GM12873 (cell line): Measurements from ENCODE around the gene PTPN2.

Source experiments
- TF ChIP-seq, protein P1 (sequence below): IDR thresholded peaks from 2 replicates; pipeline ENCODE4 v1.5.1; 2012; ENCODE audit warnings: low read depth, mild to moderate bottlenecking, moderate library complexity, low read length, control low read depth; ENCODE audit not compliant: insufficient read depth; ENCODE audit errors: missing control alignments

PTPN2 gene

GRCh38 chr18:12840382-12840781 is 43.7 kb downstream of the PTPN2 start:
- TF ChIP-seq, protein P1, sequence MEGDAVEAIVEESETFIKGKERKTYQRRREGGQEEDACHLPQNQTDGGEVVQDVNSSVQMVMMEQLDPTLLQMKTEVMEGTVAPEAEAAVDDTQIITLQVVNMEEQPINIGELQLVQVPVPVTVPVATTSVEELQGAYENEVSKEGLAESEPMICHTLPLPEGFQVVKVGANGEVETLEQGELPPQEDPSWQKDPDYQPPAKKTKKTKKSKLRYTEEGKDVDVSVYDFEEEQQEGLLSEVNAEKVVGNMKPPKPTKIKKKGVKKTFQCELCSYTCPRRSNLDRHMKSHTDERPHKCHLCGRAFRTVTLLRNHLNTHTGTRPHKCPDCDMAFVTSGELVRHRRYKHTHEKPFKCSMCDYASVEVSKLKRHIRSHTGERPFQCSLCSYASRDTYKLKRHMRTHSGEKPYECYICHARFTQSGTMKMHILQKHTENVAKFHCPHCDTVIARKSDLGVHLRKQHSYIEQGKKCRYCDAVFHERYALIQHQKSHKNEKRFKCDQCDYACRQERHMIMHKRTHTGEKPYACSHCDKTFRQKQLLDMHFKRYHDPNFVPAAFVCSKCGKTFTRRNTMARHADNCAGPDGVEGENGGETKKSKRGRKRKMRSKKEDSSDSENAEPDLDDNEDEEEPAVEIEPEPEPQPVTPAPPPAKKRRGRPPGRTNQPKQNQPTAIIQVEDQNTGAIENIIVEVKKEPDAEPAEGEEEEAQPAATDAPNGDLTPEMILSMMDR = no peak

DNA sequence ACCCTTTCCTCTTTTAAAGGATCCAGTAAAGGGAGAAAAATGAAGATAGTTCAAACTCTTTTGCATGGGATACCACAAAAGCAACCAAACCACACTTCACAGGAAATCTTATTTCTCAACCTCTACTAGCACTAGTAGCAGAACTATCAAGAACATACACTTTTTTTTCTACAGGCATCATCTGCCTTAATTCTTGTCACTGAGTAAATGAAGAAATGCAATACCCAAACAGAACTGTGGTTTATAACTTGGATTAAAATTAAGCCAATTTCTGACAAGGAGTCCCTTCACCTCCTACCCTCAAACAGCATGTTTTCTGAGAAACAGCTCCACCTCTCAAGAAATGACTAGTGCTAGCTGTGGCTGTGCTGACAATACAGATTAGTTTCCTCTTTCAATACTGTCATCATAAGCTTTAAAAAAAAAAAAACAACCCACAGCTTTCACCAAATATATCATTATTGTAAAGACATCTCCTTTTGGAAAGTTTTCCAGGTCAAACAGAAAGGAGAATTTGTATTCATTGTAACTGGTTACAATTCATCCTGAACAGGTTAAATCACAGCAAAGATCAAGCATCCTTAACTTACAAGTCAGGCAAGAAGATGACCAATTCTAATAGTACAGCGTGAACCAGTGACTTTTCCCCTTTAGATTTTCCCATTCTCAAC is 44.4 kb downstream of the PTPN2 start:
- TF ChIP-seq, protein P1 = no peak

DNA sequence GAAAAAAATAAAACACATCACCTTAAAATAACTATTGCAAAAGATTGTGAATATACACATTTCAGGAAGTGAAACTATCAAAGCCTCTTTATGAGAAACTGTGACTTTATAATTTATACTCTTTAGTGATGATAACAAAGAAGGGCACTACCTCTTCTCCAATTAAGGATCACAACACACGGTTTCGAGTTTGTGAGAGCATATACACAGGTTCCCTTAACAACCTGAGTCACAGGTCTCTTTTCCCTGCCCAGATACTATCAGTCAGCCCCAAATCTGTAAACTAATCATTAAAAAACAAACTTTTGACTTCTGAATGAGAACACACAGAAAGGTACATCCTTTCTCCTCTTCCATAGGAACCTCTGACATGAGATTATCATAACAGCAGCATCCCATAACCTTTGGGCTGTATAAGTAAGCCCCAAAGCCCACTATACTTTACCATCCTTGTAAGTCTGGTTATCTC is 44.9 kb downstream of the PTPN2 start:
- TF ChIP-seq, protein P1 = no peak

GRCh38 chr18:12838178-12838634 is 45.8 kb downstream of the PTPN2 start:
- TF ChIP-seq, protein P1 = no peak

DNA sequence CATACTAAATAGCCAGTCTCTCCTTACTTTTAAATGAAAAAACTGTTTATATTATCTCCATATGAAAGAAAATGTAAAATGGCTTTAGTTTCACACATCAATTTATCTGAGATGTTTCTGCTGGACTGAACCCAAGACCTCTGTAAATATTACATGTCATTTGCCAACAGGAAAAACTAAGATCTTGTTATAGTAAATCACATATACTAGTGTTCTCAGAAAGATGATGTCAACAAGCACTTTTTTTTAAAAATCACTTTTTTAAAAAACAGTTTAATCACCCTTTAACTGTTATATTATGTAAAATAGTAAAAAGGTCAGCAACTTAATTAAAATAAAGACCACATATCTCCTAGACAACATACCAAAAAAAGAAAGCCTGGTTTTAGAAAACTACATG is 46.3 kb downstream of the PTPN2 start:
- TF ChIP-seq, protein P1 = no peak

- TF ChIP-seq, protein P1 = no peak
These were observed 47.5 kb downstream of the PTPN2 start for GRCh38 chr18:12836551-12836950.

DNA sequence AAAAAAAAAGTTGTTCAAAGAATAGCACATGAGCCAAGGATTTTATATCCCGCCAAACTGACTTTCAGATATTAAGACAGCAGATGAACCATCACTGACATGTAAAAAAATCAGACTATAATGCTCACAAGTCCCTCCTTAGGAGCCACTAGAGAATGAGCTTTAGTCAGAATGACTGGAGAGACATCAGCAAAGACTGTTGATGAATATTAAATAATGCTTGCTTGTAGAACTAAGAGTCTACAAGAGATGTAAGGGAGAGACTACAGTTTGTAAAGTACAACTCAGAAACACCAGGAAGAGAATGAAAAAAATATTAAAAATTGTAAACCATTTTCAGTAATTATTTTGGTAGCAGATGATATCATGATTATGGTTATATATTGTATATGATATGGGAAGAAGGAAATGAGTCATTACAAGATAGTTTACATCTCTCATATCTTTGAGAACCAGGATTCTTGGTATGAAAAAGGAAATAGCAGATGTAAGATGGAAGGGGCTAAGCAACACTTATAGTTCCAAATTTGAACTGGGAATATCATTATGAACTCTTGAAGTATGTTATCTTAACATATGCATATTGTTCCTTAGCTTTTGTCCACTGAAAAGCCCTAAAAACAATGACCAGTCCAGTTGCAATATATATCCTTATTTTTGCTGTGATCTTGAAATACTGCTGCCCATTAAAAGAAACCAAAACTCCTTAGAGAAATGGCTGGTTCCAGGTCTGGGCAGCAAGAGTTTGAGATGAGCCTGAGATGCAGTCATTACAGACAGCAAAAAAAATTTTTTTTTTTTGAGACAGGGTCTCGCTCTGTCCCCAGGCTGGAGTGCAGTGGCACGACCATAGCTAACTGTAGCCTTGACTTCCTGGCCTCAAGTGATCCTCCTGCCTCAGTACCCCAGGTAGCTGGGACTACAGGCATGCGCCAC is 55.7 kb downstream of the PTPN2 start:
- TF ChIP-seq, protein P1 = no peak
